BJ (cell line): Measurements from ENCODE around the gene WDR83. TPM values are rescaled to one million over a fixed set of nuclear protein-coding genes. Genes with fewer than 3 reads are reported as not detected.

Experiments
- CTCF ChIA-PET: fragments of 350-600 bp; formaldehyde crosslinking; extraction: SDS; loops from one replicate; lab custom pipeline; 2021; ENCODE audit warnings: antibody characterized with exemption, inconsistent platforms; lab: Yijun Ruan, JAX
- POLR2A ChIA-PET: fragments of 300-600 bp; sonication (Branson Sonifier 250); formaldehyde crosslinking; extraction: SDS; loops from one replicate; lab custom pipeline; 2021; ENCODE audit warnings: antibody characterized with exemption; lab: Charles Lee
- DNase-seq: peaks from one replicate; pipeline ENCODE4 v3.0.0-alpha.2; 2011; ENCODE audit warnings: low read depth
- H3K27me3 ChIP-seq: 2 replicates; pipeline ENCODE4 v1.6.0; 2011; ENCODE audit warnings: low read length; ENCODE audit not compliant: control insufficient read depth, insufficient read depth
- H3K36me3 ChIP-seq: 2 replicates; pipeline ENCODE4 v1.5.1; 2011; ENCODE audit warnings: low read length; ENCODE audit not compliant: control insufficient read depth, insufficient read depth
- H3K4me3 ChIP-seq: 2 replicates; pipeline ENCODE4 v1.5.1; 2011; ENCODE audit warnings: low read depth, mild to moderate bottlenecking, control low read depth, low read length
- CTCF ChIP-seq: IDR thresholded peaks from 2 replicates; pipeline ENCODE4 v1.5.1; 2011; ENCODE audit warnings: low read depth, mild to moderate bottlenecking, control low read depth, inconsistent platforms, low read length, moderate library complexity; ENCODE audit not compliant: insufficient read depth
- polyA plus RNA-seq: library from polyadenylated mRNA; depleted of rRNA; stranded (reverse); fragments of >200 nt; gene quantifications from 2 replicates; pipeline ENCODE4 v1.2.3, GENCODE V29; 2011

WDR83 gene
- polyA plus RNA-seq, 1 experiment = 9.3 TPM

DNA sequence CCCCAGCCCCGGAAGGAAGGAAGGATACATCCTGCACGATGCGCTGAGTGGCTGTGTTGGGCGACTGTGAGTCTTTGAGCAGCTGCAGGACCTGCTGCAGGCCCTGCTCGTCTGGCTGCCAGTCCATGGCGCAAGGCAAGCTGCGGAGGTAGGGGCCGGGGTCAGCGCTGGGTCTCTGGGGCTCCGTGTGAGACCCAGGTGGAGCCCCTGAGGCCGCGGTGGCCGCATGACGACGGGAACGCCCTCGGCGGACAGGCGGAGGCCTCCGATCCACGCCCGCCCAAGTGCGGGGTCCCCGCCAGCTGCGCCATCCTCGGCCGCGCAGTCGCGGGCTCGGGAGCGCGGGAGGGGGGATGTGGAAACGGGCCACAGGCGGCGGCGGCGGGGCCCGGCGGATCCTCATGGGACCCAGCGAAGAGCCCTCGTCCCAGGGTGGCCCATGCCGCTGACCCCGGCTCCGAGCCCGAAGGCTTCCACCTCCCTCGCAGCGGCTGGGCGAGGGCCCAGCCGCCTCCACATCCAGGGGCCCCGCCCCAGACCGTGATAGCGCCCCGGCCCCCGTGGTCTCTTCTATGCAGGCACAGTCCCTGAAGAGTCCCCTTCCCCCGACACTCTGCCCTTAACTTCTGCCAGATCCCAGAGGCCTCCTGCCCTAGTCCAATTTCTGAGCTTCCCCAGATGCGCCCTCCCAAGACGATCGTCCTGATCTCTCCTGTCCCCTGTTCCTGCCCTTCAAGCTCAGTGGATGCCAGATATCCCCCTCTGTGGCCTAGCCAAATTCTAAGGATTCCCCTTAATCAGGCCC lies 54.4 kb downstream of the WDR83 start:
- no peak for TF ChIP-seq CTCF
- ChIA-PET POLR2A (no interaction called here), CTCF (interaction anchor here (0.6 to 4.8 kb wide), 10 partner anchors 10 to 127 kb away, joined by 3 to 21 read pairs (median 4); no protein-coding TSS in a partner anchor)
- Histone ChIP-seq H3K4me3 (peak overlapping the region; percentile 67), H3K27me3 (no peaks in the 10 kb centered on the region), H3K36me3 (peaks cover 13% of the 10 kb centered on the region)
- DNase-seq = no peak

GRCh38 chr19:12721656-12722565 lies 55.3 kb downstream of the WDR83 start:
- POLR2A ChIA-PET = interaction anchor here (0.7 kb wide), 1 partner anchor 1066 kb away, joined by 15 read pairs; no protein-coding TSS in a partner anchor
- H3K36me3 ChIP-seq = peaks cover 9% of the 10 kb centered on the region
- CTCF ChIA-PET = interaction anchor here (0.6 to 4.8 kb wide), 12 partner anchors 11 to 126 kb away, joined by 3 to 21 read pairs (median 4); partner anchors contain the start of gene TRIR
- TF ChIP-seq CTCF = no peak
- H3K4me3 ChIP-seq = peak overlapping the region; percentile 67
- DNase-seq = no peak
- no peaks in the 10 kb centered on the region for H3K27me3 ChIP-seq

DNA sequence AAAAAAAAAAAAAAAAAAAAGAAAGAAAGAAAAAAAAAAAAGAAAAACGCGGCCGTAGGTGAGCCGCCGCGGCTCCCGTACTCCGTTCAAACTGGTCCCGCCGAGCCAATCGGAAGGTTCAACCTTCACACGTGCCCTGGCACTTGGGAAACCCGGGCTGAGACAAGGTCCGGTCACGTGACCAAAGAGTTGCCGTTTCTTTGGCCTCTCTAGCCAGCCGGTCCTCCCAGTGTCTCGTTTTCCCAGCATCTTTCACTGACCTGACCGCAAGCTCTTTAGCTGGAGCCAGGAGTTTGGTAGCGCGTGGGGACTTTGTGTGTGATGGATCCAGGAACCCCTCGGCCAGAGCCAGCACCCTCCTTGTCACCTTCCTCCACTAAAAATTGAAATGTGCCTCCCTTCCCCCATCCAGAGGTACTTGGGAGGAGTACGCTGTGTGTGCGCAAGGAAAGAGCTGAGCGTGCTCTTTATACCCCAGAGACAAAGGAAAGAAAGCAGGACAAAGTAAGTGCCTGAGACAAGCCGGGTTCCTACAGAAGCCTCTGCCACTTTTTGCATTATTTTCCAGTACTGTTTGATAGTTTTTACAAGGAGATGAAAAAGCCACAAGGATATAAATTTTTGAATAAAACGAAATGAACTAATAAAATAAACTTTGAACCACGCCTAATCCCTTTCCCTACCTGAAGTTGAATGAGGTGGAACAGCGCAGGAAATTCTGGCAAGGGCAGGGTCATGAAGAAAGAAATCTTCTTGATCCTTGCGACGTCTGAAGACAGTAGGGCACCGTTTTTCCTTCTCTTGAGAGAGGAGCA lies 56.2 kb downstream of the WDR83 start:
- ChIA-PET CTCF (interaction anchor here (0.6 to 4.8 kb wide), 9 partner anchors 10 to 125 kb away, joined by 3 to 21 read pairs (median 5); partner anchors contain the start of gene TRIR), POLR2A (interaction anchor here (0.7 kb wide), 1 partner anchor 11 kb away, joined by 3 read pairs; no protein-coding TSS in a partner anchor)
- no peak for TF ChIP-seq CTCF
- H3K4me3 ChIP-seq = peak overlapping the region; percentile 67
- DNase-seq = peak; percentile 81
- H3K27me3 ChIP-seq = no peaks in the 10 kb centered on the region
- H3K36me3 ChIP-seq = peaks cover 8% of the 10 kb centered on the region

GRCh38 chr19:12723381-12723640 lies 56.7 kb downstream of the WDR83 start:
- Histone ChIP-seq H3K36me3 (peaks cover 6% of the 10 kb centered on the region), H3K27me3 (no peaks in the 10 kb centered on the region), H3K4me3 (peak overlapping the region; percentile 67)
- no peak for DNase-seq
- ChIA-PET POLR2A (no interaction called here), CTCF (interaction anchor here (0.6 to 4.8 kb wide), 9 partner anchors 10 to 124 kb away, joined by 3 to 21 read pairs (median 4); partner anchors contain the start of gene TRIR)
- no peak for TF ChIP-seq CTCF
